ENCODE measurements around the gene STK4. TPM values are rescaled to one million over a fixed set of nuclear protein-coding genes. Genes with fewer than 3 reads are reported as not detected.

The STK4 gene
- total RNA-seq, 2 experiments from 2014 or later, result 265 to 277 TPM

- Mint-ChIP-seq H3K36me3 (ENCODE audit: low read depth) (no peaks in the 10 kb centered on the region), H3K27ac (no peak overlapping the region), H3K9me3 (no peaks in the 10 kb centered on the region), H3K4me3 (no peak overlapping the region), H3K4me1 (ENCODE audit: low read depth) (no peaks in the 10 kb centered on the region), H3K27me3 (peaks cover 6% of the 10 kb centered on the region)
- ChIA-PET CTCF (interaction anchor here (0.6 to 2.2 kb wide), 2 partner anchors 13 to 131 kb away, joined by 3 to 5 read pairs; no protein-coding TSS in a partner anchor), POLR2A (no interaction called here)
- ATAC-seq (ENCODE audit: poor library complexity) (no peak), DNase-seq (no peak)
- intact Hi-C loops (cut with DNase I, micrococcal nuclease), result no loop called here
- no peaks in the 10 kb centered on the region for H3K9me3 ChIP-seq (ENCODE audit: control insufficient read depth in 1 of 2, insufficient read depth in 1 of 2, low read length in 2 of 2)
- H3K4me1 ChIP-seq (ENCODE audit: insufficient read depth, low read length), result no peaks in the 10 kb centered on the region
- peaks cover 0 to under 1% of the 10 kb centered on the region in 2 experiments for H3K27me3 ChIP-seq (ENCODE audit: control insufficient read depth in 1 of 2, insufficient read depth in 2 of 2, low read length in 2 of 2)
- no peak overlapping the region for H3K4me3 ChIP-seq (ENCODE audit: low read length)
- no peak for TF ChIP-seq CTCF (IDR thresholded peaks at IDR 0.05)
- H3K27ac ChIP-seq (ENCODE audit: low read depth in 1 of 2, low read length in 2 of 2), result no peak overlapping the region
- no peaks in the 10 kb centered on the region for H3K36me3 ChIP-seq (ENCODE audit: insufficient read depth, low read length)
These were observed 143.3 kb downstream of the STK4 start for GRCh38 chr20:45109634-45110033.

- Histone ChIP-seq H3K27me3 (ENCODE audit: control insufficient read depth in 1 of 2, insufficient read depth in 2 of 2, low read length in 2 of 2) (no peaks in the 10 kb centered on the region), H3K4me1 (ENCODE audit: insufficient read depth, low read length) (peaks cover 5% of the 10 kb centered on the region), H3K27ac (ENCODE audit: low read depth in 1 of 2, low read length in 2 of 2) (no peak overlapping the region), H3K4me3 (ENCODE audit: low read length) (no peak overlapping the region), H3K36me3 (ENCODE audit: insufficient read depth, low read length) (no peaks in the 10 kb centered on the region), H3K9me3 (ENCODE audit: control insufficient read depth in 1 of 2, insufficient read depth in 1 of 2, low read length in 2 of 2) (no peaks in the 10 kb centered on the region)
- no peak overlapping the region for H3K4me3 Mint-ChIP-seq
- ATAC-seq (ENCODE audit: poor library complexity) (no peak), DNase-seq (no peak)
- TF ChIP-seq CTCF (IDR thresholded peaks at IDR 0.05), result no peak
- H3K27me3 Mint-ChIP-seq, result no peaks in the 10 kb centered on the region
- no peaks in the 10 kb centered on the region for H3K9me3 Mint-ChIP-seq
- ChIA-PET CTCF (interaction anchor here (2.2 kb wide), 1 partner anchor 14 kb away, joined by 5 read pairs; no protein-coding TSS in a partner anchor), POLR2A (interaction anchor here (0.6 kb wide), 1 partner anchor 130 kb away, joined by 3 read pairs; no protein-coding TSS in a partner anchor)
- H3K27ac Mint-ChIP-seq, result no peak overlapping the region
- peaks cover 4% of the 10 kb centered on the region for H3K4me1 Mint-ChIP-seq (ENCODE audit: low read depth)
- no peaks in the 10 kb centered on the region for H3K36me3 Mint-ChIP-seq (ENCODE audit: low read depth)
- intact Hi-C loops (cut with DNase I, micrococcal nuclease), result no loop called here
These were observed 144.0 kb downstream of the STK4 start for GRCh38 chr20:45110301-45110700.

- ChIA-PET POLR2A (no interaction called here), CTCF (interaction anchor here (1.1 to 2.2 kb wide), 3 partner anchors 13 to 100 kb away, joined by 4 to 5 read pairs (median 4); no protein-coding TSS in a partner anchor)
- H3K27me3 Mint-ChIP-seq, result no peaks in the 10 kb centered on the region
- Histone ChIP-seq H3K4me3 (ENCODE audit: low read length) (no peak overlapping the region), H3K27ac (ENCODE audit: low read depth in 1 of 2, low read length in 2 of 2) (no peak overlapping the region), H3K27me3 (ENCODE audit: control insufficient read depth in 1 of 2, insufficient read depth in 2 of 2, low read length in 2 of 2) (no peaks in the 10 kb centered on the region), H3K4me1 (ENCODE audit: insufficient read depth, low read length) (peaks cover 6% of the 10 kb centered on the region), H3K9me3 (ENCODE audit: control insufficient read depth in 1 of 2, insufficient read depth in 1 of 2, low read length in 2 of 2) (no peaks in the 10 kb centered on the region), H3K36me3 (ENCODE audit: insufficient read depth, low read length) (no peaks in the 10 kb centered on the region)
- no peaks in the 10 kb centered on the region for H3K9me3 Mint-ChIP-seq
- H3K27ac Mint-ChIP-seq, result no peak overlapping the region
- no peak for TF ChIP-seq CTCF (IDR thresholded peaks at IDR 0.05)
- peaks cover 5% of the 10 kb centered on the region for H3K4me1 Mint-ChIP-seq (ENCODE audit: low read depth)
- intact Hi-C loops (cut with DNase I, micrococcal nuclease), result no loop called here
- no peak overlapping the region for H3K4me3 Mint-ChIP-seq
- ATAC-seq (ENCODE audit: poor library complexity) (no peak), DNase-seq (no peak)
- H3K36me3 Mint-ChIP-seq (ENCODE audit: low read depth), result no peaks in the 10 kb centered on the region
These were observed 145.0 kb downstream of the STK4 start for GRCh38 chr20:45111285-45111684.

Data from CD4-positive, alpha-beta T cell (primary cell).